Activated effector memory CD4-positive, alpha-beta T cell treated with anti-CD3 and anti-CD28 coated beads, Interleukin-2, amount 50 U/mL, for 16 hours (primary cell): ENCODE measurements around the gene ADAM19.

Source experiments
- DNase-seq: peaks from one replicate; pipeline ENCODE4 v3.0.0-alpha.2; 2020

The ADAM19 gene

DNA sequence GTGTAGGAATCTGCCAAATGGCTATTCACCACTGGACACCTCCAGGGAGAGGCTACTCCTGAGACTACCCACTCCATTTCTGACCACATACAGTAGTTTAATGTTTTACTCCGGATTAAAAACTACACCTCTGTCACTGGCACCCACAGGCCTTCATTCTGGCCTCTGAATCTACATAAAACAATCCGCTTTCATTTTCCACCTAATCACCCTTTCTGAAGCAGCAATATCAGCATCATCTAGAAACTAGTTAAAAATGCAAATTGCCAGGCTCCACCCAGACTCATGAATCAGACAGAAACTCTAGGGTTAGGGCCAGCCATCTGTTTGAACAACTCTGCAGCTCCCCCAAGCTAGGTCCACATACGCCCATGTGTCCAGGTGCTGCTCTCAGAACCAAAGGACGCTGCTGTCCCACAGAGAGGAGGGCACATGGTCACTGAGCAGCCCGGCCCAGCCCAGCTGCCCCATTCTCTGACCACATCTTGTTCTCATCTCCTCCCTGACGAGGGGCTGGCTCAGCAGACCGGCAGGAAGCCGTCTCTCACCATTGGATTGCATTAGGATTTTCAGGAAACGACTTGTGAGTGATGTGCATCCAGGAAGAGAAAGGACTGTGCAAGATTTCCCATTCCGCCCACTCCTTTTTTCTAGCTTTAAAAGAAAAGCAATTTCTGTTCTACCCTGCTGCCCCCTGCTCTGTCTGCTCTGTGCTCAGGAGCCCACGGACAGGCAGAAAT is 34.7 kb downstream of the ADAM19 start:
- DNase-seq: peak; percentile 79

DNA sequence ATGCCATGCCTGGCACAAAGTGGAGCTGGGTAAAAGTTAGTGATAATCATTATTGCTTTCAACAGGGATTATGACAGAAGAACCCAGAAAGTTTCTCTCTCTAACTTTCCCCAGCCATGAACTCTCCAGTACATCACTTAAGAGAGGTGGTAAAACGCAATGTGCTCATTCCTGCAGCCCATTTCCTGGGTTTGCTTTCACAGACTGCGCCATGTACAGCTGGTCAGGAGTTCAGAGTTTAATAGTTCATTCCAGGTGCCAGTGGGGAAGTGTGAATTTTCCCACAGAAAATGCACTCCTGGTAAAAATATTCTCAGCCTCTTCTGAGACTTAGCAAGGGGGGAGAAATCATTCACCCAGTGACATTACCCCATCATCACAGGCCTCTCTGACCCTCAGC is 35.5 kb downstream of the ADAM19 start:
- DNase-seq: no peak

DNA sequence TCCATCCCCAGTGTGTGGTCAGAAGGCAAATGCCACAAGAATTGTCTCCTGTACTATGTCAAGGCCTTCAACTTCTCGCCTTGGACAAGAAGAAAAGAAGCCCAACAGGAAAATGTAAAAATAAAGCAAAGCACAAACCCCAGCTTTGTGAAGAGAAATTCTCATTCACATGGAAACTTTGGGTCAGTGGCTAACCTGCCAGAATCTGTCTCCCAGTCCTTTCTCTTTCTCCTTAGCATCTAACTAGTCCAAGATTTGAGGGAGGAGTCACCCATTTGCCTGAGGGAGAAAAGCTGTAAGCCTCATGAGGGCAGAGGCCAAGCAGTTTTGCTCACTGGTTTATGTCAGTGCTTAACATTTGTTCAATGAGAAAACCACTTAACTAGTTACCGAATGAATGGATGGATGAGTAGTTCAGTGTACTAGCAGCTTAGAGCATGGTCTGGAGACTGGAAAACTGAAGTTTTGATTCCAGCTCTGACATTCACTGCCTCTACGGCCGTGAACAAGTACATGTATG is 36.0 kb downstream of the ADAM19 start:
- DNase-seq: no peak

DNA sequence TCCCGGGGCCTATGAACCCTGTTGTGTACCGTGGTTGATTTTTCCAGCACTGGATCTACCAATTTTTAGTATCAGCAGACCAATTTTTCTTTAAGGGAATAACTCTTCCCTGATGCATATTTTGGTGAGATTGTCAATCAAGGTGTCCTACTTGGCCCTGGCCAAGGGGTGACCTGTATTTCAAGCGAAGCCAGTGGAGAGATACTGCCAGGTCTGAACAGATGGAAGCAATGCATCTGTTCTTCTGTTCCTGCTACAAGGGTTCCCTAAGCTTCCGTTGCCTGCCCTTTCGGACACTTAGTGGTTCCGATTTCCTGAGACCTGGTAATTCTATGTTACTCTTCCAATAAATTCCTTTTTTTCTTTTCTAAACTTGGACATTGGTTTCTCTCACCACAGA is 37.3 kb downstream of the ADAM19 start:
- no peak for DNase-seq

- no peak for DNase-seq
Measured at GRCh38 chr5:157535042-157535865, 40.3 kb downstream of the ADAM19 start.

- DNase-seq: no peak
Measured at GRCh38 chr5:157533011-157533481, 42.5 kb downstream of the ADAM19 start.

- DNase-seq: no peak
Measured at GRCh38 chr5:157532022-157532421, 43.6 kb downstream of the ADAM19 start.

GRCh38 chr5:157530226-157530972 is 45.2 kb downstream of the ADAM19 start:
- no peak for DNase-seq

- DNase-seq: no peak
Measured at GRCh38 chr5:157529002-157529401, 46.6 kb downstream of the ADAM19 start.

- no peak for DNase-seq
Measured at GRCh38 chr5:157528036-157528632, 47.4 kb downstream of the ADAM19 start.

DNA sequence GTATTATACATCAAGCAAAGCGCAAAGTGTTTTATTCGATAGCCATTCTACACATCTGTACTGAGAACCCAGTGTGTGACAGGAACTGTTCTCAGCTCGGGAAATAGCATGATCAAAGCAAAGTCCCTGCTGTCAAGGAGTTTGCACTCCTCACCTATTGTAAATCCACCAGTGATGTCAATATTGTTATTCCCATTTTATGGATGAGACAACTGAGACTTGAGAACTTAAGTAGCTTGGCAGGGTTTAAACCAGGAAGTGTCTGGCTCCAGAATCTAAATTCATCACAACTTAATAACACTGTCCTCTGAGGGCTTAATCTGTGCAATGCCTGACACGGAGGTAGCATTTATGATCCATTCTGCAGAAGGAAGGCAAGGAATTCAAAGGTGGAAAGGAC is 50.7 kb downstream of the ADAM19 start:
- no peak for DNase-seq

DNA sequence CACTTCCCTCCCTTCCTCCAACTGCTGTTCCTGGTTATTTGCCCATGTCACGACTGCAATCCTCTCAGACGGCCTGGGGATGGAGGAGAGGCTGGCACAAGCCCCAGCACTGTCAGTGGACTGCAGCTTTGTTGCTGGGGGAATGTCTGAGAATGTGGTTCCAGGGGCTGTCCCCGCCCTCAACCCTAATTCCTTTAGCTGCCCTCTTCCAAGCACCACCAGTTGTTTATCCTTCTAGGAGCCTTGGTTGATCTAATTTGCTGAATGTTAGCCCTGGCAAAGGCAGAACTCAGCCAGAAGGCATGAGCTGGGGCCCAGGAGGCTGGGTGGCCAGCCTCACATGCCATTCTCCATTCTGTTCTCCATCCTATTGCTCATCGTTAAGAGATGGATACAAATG is 51.6 kb downstream of the ADAM19 start:
- DNase-seq: no peak

GRCh38 chr5:157521704-157522029 is 53.9 kb downstream of the ADAM19 start:
- no peak for DNase-seq

- no peak for DNase-seq
Measured at GRCh38 chr5:157520911-157521703, 54.5 kb downstream of the ADAM19 start.

- no peak for DNase-seq
Measured at GRCh38 chr5:157519579-157520253, 55.9 kb downstream of the ADAM19 start.

- no peak for DNase-seq
Measured at GRCh38 chr5:157518963-157519362, 56.6 kb downstream of the ADAM19 start.

DNA sequence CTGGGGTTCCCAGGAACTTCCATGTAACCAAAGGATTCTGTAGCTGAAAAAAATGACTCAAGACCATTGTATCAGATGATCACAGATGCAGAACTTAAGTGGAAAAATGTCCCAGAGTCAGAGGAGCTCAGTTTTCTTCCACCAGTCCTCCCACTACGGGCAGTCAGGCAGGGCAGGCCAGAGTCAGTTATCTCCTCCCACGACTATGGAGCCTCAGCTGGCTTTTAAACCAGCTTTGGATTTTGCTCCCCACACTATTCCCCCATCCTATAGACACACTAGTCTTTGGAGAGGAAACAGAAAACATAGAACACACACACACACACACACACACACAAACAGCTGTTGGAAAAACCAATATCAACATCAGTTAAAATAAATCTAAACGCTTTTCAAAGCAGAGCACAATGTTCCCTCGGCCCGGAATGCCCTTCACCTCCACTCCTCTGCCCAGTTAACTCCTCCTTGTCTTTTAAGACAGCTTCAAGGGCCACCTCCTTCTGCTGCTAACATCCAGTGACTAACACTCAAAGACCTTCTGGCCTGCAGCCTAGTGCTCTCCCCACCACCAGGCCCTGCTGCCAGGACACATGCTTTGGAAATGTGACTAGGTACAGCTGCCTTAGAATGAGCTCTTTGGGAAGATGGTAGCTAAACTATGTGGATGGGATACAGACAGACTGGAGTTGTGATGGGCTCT is 58.8 kb downstream of the ADAM19 start:
- no peak for DNase-seq

DNA sequence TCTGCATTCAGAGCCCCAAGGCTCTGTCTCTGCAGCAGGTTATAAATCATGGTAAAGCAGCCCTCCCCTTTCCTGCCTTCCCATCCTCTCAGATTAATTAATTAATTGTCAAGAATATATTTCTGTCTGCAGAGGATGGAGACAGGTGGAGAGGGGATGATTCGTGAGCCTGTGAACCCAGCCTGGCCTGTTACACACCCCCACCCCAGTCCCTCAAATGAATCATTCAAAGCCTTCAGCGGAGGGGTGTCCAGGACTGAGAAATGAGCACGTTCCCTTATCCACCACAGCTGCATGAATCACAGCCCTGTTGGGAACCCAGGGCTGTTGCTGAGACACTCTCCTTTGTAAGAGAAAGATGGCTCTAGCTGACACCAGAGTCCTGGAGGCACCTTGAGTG is 59.6 kb downstream of the ADAM19 start:
- DNase-seq: no peak

GRCh38 chr5:157514974-157515373 is 60.6 kb downstream of the ADAM19 start:
- DNase-seq: no peak

DNA sequence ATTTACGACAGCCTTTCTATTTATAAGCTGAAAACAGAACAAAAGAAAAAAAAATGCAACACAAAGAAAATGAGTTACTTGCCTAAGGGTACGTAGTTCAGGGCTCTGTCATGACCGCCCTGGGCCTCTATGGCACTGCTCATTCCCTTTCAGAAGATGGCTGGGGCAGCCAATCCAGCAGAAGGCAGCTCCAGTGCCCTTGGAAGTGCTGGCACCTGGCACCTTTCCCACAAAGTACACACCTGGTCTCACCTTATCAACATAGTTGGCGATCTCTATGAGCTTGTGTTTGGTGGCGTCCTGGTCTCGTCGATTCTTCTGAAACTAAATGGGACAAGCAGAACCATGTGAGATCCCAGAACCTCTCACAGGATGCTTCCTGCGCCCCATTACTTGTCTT is 62.4 kb downstream of the ADAM19 start:
- no peak for DNase-seq
